Stomach (tissue), 9 donors: ENCODE results near the gene MLKL. TPM values are rescaled to one million over a fixed set of nuclear protein-coding genes. Genes with fewer than 3 reads are reported as not detected.

Experiments used
- DNase-seq, 2 donors: peaks; one replicate each; pipeline versions ENCODE4 v3.0.0 to v3.0.0-alpha.2; 2013 to 2019
- H3K27ac ChIP-seq, 5 donors: fragments of 200-600 bp in 4 of 5; sonication (generic) in 4 of 5; one replicate each; pipeline ENCODE4 v1.5.1; 2013 to 2019; ENCODE audit warnings: mild to moderate bottlenecking in 1 of 5, moderate library complexity in 1 of 5
- H3K27me3 ChIP-seq, 3 donors: fragments of 200-600 bp; sonication (generic); one replicate each; pipeline ENCODE4 v1.5.1; 2017 to 2019; ENCODE audit warnings: mixed run types in 1 of 3
- H3K36me3 ChIP-seq, 4 donors: fragments of 200-600 bp; sonication (generic); 1 replicate in 3 of 4; 2 replicates in 1 of 4; pipeline ENCODE4 v1.5.1; 2016 to 2019
- H3K4me1 ChIP-seq, 4 donors: fragments of 200-600 bp; sonication (generic); one replicate each; pipeline ENCODE4 v1.5.1; 2016 to 2019
- H3K4me3 ChIP-seq, 4 donors: fragments of 200-600 bp; sonication (generic) in 3 of 4; one replicate each; pipeline ENCODE4 v1.5.1; 2016 to 2019; ENCODE audit warnings: mild to moderate bottlenecking in 1 of 4
- H3K9me3 ChIP-seq, 4 donors: fragments of 200-600 bp; sonication (generic); one replicate each; pipeline ENCODE4 v1.5.1; 2016 to 2019
- EP300 ChIP-seq: sonication (generic); formaldehyde crosslinking; IDR thresholded peaks from one replicate; pipeline ENCODE4 v1.6.1; 2017; ENCODE audit warnings: antibody characterized with exemption
- POLR2A ChIP-seq, 4 donors: fragments of 450-650 bp; IDR thresholded peaks; one replicate each; pipeline ENCODE4 v1.6.1; 2016; ENCODE audit warnings: antibody characterized with exemption in 4 of 4, control low read depth in 2 of 4, mild to moderate bottlenecking in 1 of 4, moderate library complexity in 1 of 4
- POLR2AphosphoS5 ChIP-seq, 3 donors: sonication (generic); formaldehyde crosslinking; IDR thresholded peaks; one replicate each; pipeline ENCODE4 v1.6.1; 2016; ENCODE audit warnings: antibody characterized with exemption in 3 of 3
- WGBS, 5 donors: extraction: QIAGEN DNeasy Blood & Tissue Kit in 3 of 5; methylation state at CpG; one replicate each; pipeline versions ENCODE4 v1.1.5 to v1.1.7; 2013 to 2018; 5-methylcytosine and 5-hydroxymethylcytosine counted together
- intact Hi-C: fragments of 100-400 bp; cut with DNase I; formaldehyde crosslinking; loops from one replicate; pipeline ENCODE4 v1.15.1; 2023; ENCODE audit warnings: low total_unique reads
- polyA plus RNA-seq, 3 donors: library from polyadenylated mRNA; stranded (reverse); fragments of 200-250 nt; gene quantifications; one replicate each; pipeline ENCODE4 v1.2.3, GENCODE V29; 2013
- total RNA-seq, 5 donors: library from RNA; depleted of rRNA; stranded (reverse); fragments of >200 nt; gene quantifications; one replicate each; pipeline versions ENCODE4 v1.1.0 to v1.2.3, GENCODE V29; 2014 to 2016
- TF ChIP-seq, protein P1 (sequence below), 7 experiments: fragments of 450-650 bp in 4 of 7; fragments of 200-600 bp in 3 of 7; sonication (generic) in 3 of 7; IDR thresholded peaks; one replicate each; pipeline ENCODE4 v1.5.1; 2016 to 2019; ENCODE audit warnings: antibody characterized with exemption in 7 of 7, control low read depth in 2 of 7, mild to moderate bottlenecking in 1 of 7
- donor health status: healthy with polysubstance abuse.
- donor health status: Bipolar disorder and iron deficiency.
- donor health status: healthy.

The MLKL gene
- total and polyA plus RNA-seq, 8 donors: 6.7 to 23.3 (median 10.0) TPM

- intact Hi-C loops: no loop called here
- WGBS, 5 donors: 71 to 94% (median 88%) methylated on average over 8 to 15 of the region's 15 CpGs
- peak overlapping the region; percentile 25 to 91 (median 85) for H3K27ac ChIP-seq
Measured at GRCh38 chr16:74732707-74733350, 32.2 kb upstream of the MLKL start.

DNA sequence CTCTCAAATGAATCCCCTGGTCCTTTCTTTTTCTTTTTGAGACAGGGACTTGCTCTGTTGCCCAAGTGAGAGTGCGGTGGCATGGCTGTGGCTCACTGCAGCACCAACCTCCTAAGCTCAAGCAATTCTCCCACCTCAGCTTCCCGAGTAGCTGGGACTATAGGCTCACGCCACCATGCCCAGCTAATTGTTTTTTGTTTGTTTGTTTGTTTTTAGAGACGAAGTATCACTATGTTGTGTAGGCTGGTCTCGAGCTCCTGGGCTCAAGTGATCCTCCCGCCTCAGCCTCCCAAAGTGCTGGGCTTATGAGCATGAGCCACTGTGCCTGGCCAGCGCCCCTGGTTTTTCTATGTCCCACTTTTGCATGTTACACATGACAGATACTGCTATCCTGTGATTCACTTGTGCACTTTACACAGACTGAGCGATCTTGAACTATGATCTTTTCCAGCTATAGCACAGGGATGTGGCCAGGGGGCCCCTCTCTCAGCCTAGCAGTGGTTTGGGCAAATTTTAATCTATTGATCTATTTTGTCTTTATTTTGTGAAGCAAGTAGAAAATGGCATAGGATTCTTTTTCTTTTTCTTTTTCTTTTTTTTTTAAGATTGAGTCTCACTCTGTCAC is 31.3 kb upstream of the MLKL start:
- DNase-seq: no peak
- Histone ChIP-seq H3K27me3 (peaks cover 0 to 9% (median 0%) of the 10 kb centered on the region in 3 donors), H3K27ac (peak overlapping the region; percentile 37 to 91 (median 87)), H3K4me3 (no peak overlapping the region), H3K36me3 (peaks cover 0 to 6% (median 0%) of the 10 kb centered on the region in 4 donors), H3K4me1 (peaks cover 10 to 25% (median 11%) of the 10 kb centered on the region in 4 donors), H3K9me3 (peaks cover 0 to 3% (median 1%) of the 10 kb centered on the region in 4 donors)
- TF ChIP-seq, protein P1, sequence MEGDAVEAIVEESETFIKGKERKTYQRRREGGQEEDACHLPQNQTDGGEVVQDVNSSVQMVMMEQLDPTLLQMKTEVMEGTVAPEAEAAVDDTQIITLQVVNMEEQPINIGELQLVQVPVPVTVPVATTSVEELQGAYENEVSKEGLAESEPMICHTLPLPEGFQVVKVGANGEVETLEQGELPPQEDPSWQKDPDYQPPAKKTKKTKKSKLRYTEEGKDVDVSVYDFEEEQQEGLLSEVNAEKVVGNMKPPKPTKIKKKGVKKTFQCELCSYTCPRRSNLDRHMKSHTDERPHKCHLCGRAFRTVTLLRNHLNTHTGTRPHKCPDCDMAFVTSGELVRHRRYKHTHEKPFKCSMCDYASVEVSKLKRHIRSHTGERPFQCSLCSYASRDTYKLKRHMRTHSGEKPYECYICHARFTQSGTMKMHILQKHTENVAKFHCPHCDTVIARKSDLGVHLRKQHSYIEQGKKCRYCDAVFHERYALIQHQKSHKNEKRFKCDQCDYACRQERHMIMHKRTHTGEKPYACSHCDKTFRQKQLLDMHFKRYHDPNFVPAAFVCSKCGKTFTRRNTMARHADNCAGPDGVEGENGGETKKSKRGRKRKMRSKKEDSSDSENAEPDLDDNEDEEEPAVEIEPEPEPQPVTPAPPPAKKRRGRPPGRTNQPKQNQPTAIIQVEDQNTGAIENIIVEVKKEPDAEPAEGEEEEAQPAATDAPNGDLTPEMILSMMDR (IDR thresholded peaks at IDR 0.05): no peak
- TF ChIP-seq POLR2AphosphoS5 (IDR thresholded peaks at IDR 0.05) (no peak), POLR2A (IDR thresholded peaks at IDR 0.05) (no peak), EP300 (no peak)
- WGBS, 5 donors: 87 to 95% (median 88%) methylated on average over 8 of the region's 8 CpGs
- intact Hi-C loops: no loop called here

More at GRCh38 chr16:74732707-74733350, 32.2 kb upstream of the MLKL start:
- Histone ChIP-seq H3K9me3 (no peaks in the 10 kb centered on the region), H3K4me3 (no peak overlapping the region), H3K27me3 (peaks cover 0 to 9% (median 0%) of the 10 kb centered on the region in 3 donors), H3K4me1 (peaks cover 10 to 25% (median 11%) of the 10 kb centered on the region in 4 donors), H3K36me3 (peaks cover 0 to 5% (median 0%) of the 10 kb centered on the region in 4 donors)
- no peak for TF ChIP-seq EP300
- TF ChIP-seq, protein P1 (IDR thresholded peaks at IDR 0.05): no peak
- TF ChIP-seq POLR2AphosphoS5 (IDR thresholded peaks at IDR 0.05): no peak
- no peak for TF ChIP-seq POLR2A (IDR thresholded peaks at IDR 0.05)
- DNase-seq: no peak

GRCh38 chr16:74729783-74730683 is 29.4 kb upstream of the MLKL start:
- Histone ChIP-seq H3K36me3 (peaks cover 0 to 17% (median 5%) of the 10 kb centered on the region in 4 donors), H3K9me3 (peaks cover 0 to 8% (median 4%) of the 10 kb centered on the region in 4 donors), H3K4me3 (no peak overlapping the region), H3K27ac (peak overlapping the region; percentile 85 to 94 (median 88)), H3K27me3 (peaks cover 0 to 6% (median 0%) of the 10 kb centered on the region in 3 donors), H3K4me1 (peaks cover 10 to 25% (median 12%) of the 10 kb centered on the region in 4 donors)
- intact Hi-C loops: no loop called here
- no peak for TF ChIP-seq POLR2A (IDR thresholded peaks at IDR 0.05)
- peak in 2 of 3 donors; percentile 75 to 77 for TF ChIP-seq POLR2AphosphoS5 (IDR thresholded peaks at IDR 0.05)
- TF ChIP-seq EP300: no peak
- TF ChIP-seq, protein P1 (IDR thresholded peaks at IDR 0.05): no peak
- WGBS, 5 donors: 21 to 35% (median 32%) methylated on average over 9 to 11 of the region's 11 CpGs
- peak; percentile 87 to 94 for DNase-seq

GRCh38 chr16:74727903-74728302 is 27.2 kb upstream of the MLKL start:
- no peak overlapping the region for H3K27ac ChIP-seq
- 94 to 97% (median 96%) methylated on average over 4 of the region's 4 CpGs for WGBS, 5 donors
- intact Hi-C loops: no loop called here
- H3K27me3 ChIP-seq: no peaks in the 10 kb centered on the region
- H3K36me3 ChIP-seq: peaks cover 0 to 27% (median 6%) of the 10 kb centered on the region in 4 donors
- TF ChIP-seq, protein P1 (IDR thresholded peaks at IDR 0.05): no peak
- TF ChIP-seq POLR2A (IDR thresholded peaks at IDR 0.05): no peak
- no peak for TF ChIP-seq POLR2AphosphoS5 (IDR thresholded peaks at IDR 0.05)
- no peak for TF ChIP-seq EP300
- peaks cover 10 to 18% (median 12%) of the 10 kb centered on the region in 4 donors for H3K4me1 ChIP-seq
- H3K4me3 ChIP-seq: no peak overlapping the region
- no peak for DNase-seq
- peaks cover 0 to 8% (median 4%) of the 10 kb centered on the region in 4 donors for H3K9me3 ChIP-seq
